Panc1 (cell line): ENCODE data around the gene MUC3A. TPM values are rescaled to one million over a fixed set of nuclear protein-coding genes. Genes with fewer than 3 reads are reported as not detected.

Source experiments
- ATAC-seq: fragments of 200-7000 bp; cut with Tn5 transposase; 2 replicates; pipeline ENCODE4 v1.9.1; 2020; ENCODE audit warnings: mild to moderate bottlenecking, moderate library complexity
- BruUV-seq: library from RNA; stranded (reverse); fragments of 400-500 nt; replicated peaks from 2 replicates; lab custom pipeline; 2021; lab: Mats Ljungman, UMichigan
- CTCF ChIA-PET: fragments of 300-600 bp; sonication (Branson Sonifier 250); formaldehyde crosslinking; loops from one replicate; lab custom pipeline; 2022; ENCODE audit warnings: antibody characterized with exemption; lab: Charles Lee
- POLR2A ChIA-PET: fragments of 300-600 bp; sonication (Branson Sonifier 250); formaldehyde crosslinking; loops from one replicate; lab custom pipeline; 2022; ENCODE audit warnings: antibody characterized with exemption; lab: Charles Lee
- DNase-seq: peaks from one replicate; pipeline ENCODE4 v3.0.0-alpha.2; 2010; ENCODE audit warnings: low read depth, low spot score
- H3K27ac ChIP-seq: 2 replicates; pipeline ENCODE4 v1.5.1; 2011; ENCODE audit warnings: mild to moderate bottlenecking, low read length, inconsistent platforms
- H3K27me3 ChIP-seq: fragments of 200-500 bp; sonication (Bioruptor generic); 2 replicates; pipeline ENCODE4 v1.6.0; 2014; ENCODE audit warnings: low read length, inconsistent platforms; ENCODE audit not compliant: control insufficient read depth, insufficient read depth
- H3K36me3 ChIP-seq: fragments of 200-500 bp; sonication (Bioruptor generic); 2 replicates; pipeline ENCODE4 v1.5.1; 2014; ENCODE audit warnings: inconsistent platforms, mild to moderate bottlenecking, low read length, moderate library complexity; ENCODE audit not compliant: control insufficient read depth, insufficient read depth
- H3K4me1 ChIP-seq: 2 replicates; pipeline ENCODE4 v1.5.1; 2011; ENCODE audit warnings: inconsistent platforms, mild to moderate bottlenecking, low read length, moderate library complexity; ENCODE audit not compliant: control insufficient read depth, insufficient read depth
- H3K4me3 ChIP-seq, 2 experiments: 2 replicates each; pipeline ENCODE4 v1.5.1; 2011 to 2012; ENCODE audit warnings: low read depth in 2 of 2, low read length in 2 of 2, mild to moderate bottlenecking in 2 of 2, inconsistent platforms in 1 of 2, moderate library complexity in 1 of 2
- H3K9me3 ChIP-seq: fragments of 200-500 bp; sonication (Bioruptor generic); 2 replicates; pipeline ENCODE4 v1.5.1; 2014; ENCODE audit warnings: low read depth, mild to moderate bottlenecking, inconsistent platforms, low read length, moderate library complexity; ENCODE audit not compliant: control insufficient read depth, insufficient read depth
- CTCF ChIP-seq: fragments of 450-650 bp; IDR thresholded peaks from 2 replicates; pipeline ENCODE4 v1.5.1; 2017; ENCODE audit warnings: mild to moderate bottlenecking
- POLR2AphosphoS5 ChIP-seq: IDR thresholded peaks from 2 replicates; pipeline ENCODE4 v1.6.1; 2012; ENCODE audit warnings: mild to moderate bottlenecking, low read depth, low read length, moderate library complexity
- REST ChIP-seq, 2 experiments: IDR thresholded peaks; 2 replicates each; pipeline ENCODE4 v1.6.1; 2011 to 2012; ENCODE audit warnings: low read depth in 2 of 2, control low read depth in 1 of 2, low read length in 1 of 2, mild to moderate bottlenecking in 1 of 2, moderate library complexity in 1 of 2; ENCODE audit not compliant: insufficient read depth in 1 of 2
- SIN3A ChIP-seq: IDR thresholded peaks from 2 replicates; pipeline ENCODE4 v1.6.1; 2012; ENCODE audit warnings: low read depth, mild to moderate bottlenecking, low read length, moderate library complexity, borderline replicate concordance; ENCODE audit not compliant: insufficient read depth
- TCF7L2 ChIP-seq: IDR thresholded peaks from 2 replicates; pipeline ENCODE4 v1.6.1; 2011; ENCODE audit warnings: mild to moderate bottlenecking, low read depth, low read length, inconsistent platforms
- in situ Hi-C: cut with HindIII; loops from 2 replicates; pipeline ENCODE4 v1.10.0; 2016; ENCODE audit warnings: low sequenced_read_pairs, low pct_unique_long_range_greater_than_20kb
- intact Hi-C: fragments of 100-400 bp; cut with micrococcal nuclease; formaldehyde crosslinking; loops from one replicate; pipeline ENCODE4 v1.10.0; 2022; ENCODE audit not compliant: unreplicated experiment
- total RNA-seq: library from RNA; stranded (reverse); gene quantifications from one replicate; pipeline ENCODE4 v1.2.1, GENCODE V29; 2021; ENCODE audit not compliant: unreplicated experiment

Gene MUC3A
- total RNA-seq, 1 experiment from 2014 or later: 24.7 TPM

- no peak for DNase-seq
- ChIA-PET CTCF (interaction anchor here (0.5 kb wide), 1 partner anchor 53 kb away, joined by 6 read pairs; no protein-coding TSS in a partner anchor), POLR2A (no interaction called here)
- Histone ChIP-seq H3K27ac (no peak overlapping the region), H3K4me3 (no peak overlapping the region), H3K36me3 (no peaks in the 10 kb centered on the region), H3K9me3 (no peaks in the 10 kb centered on the region), H3K4me1 (peaks cover 9% of the 10 kb centered on the region), H3K27me3 (peaks cover 19% of the 10 kb centered on the region)
- no TSS peak for BruUV-seq
- intact Hi-C loops (no loop called here), in situ Hi-C loops (no loop called here)
- no peak for ATAC-seq
- TF ChIP-seq TCF7L2: no peak
- no peak for TF ChIP-seq SIN3A
- no peak for TF ChIP-seq POLR2AphosphoS5
- TF ChIP-seq REST (IDR thresholded peaks at IDR 0.05; ENCODE audit: insufficient read depth in 1 of 2, low read depth in 2 of 2, low read length in 1 of 2): no peak
- TF ChIP-seq CTCF: no peak
Measured at GRCh38 chr7:100963386-100963785, 14.1 kb downstream of the MUC3A start.

GRCh38 chr7:100963874-100964273 lies 14.5 kb downstream of the MUC3A start:
- BruUV-seq: no TSS peak
- no peak for ATAC-seq
- Histone ChIP-seq H3K36me3 (no peaks in the 10 kb centered on the region), H3K4me3 (no peak overlapping the region), H3K9me3 (no peaks in the 10 kb centered on the region), H3K27me3 (peaks cover 19% of the 10 kb centered on the region), H3K27ac (no peak overlapping the region), H3K4me1 (peaks cover 13% of the 10 kb centered on the region)
- CTCF ChIA-PET: interaction anchor here (0.5 kb wide), 1 partner anchor 53 kb away, joined by 6 read pairs; no protein-coding TSS in a partner anchor
- intact Hi-C loops (no loop called here), in situ Hi-C loops (no loop called here)
- DNase-seq: no peak
- TF ChIP-seq SIN3A: no peak
- POLR2A ChIA-PET: no interaction called here

- H3K4me3 ChIP-seq: no peak overlapping the region
- POLR2A ChIA-PET: no interaction called here
- H3K27ac ChIP-seq: no peak overlapping the region
- intact Hi-C loops (no loop called here), in situ Hi-C loops (no loop called here)
- H3K9me3 ChIP-seq: no peaks in the 10 kb centered on the region
- CTCF ChIA-PET: no interaction called here
- TF ChIP-seq SIN3A (no peak), REST (IDR thresholded peaks at IDR 0.05; ENCODE audit: insufficient read depth in 1 of 2, low read depth in 2 of 2, low read length in 1 of 2) (no peak), POLR2AphosphoS5 (no peak), CTCF (no peak), TCF7L2 (no peak)
- ATAC-seq (no peak), DNase-seq (no peak)
- BruUV-seq: no TSS peak
- peaks cover 16% of the 10 kb centered on the region for H3K27me3 ChIP-seq
- H3K4me1 ChIP-seq: peaks cover 13% of the 10 kb centered on the region
- no peaks in the 10 kb centered on the region for H3K36me3 ChIP-seq
Measured at GRCh38 chr7:100964630-100965029, 15.3 kb downstream of the MUC3A start.
